Left cardiac atrium (tissue), 4 donors: Measurements from ENCODE around the gene CRYBA1. TPM values are rescaled to one million over a fixed set of nuclear protein-coding genes. Genes with fewer than 3 reads are reported as not detected.
"Not testable (repeated sequence)": the region's sequence is repeated elsewhere in the genome, so short reads cannot be mapped to it uniquely, and the experiment has no call there.

Experiments used
- ATAC-seq, 2 donors: fragments of 200-7000 bp; cut with Tn5 transposase; one replicate each; pipeline ENCODE4 v1.9.1; 2020; ENCODE audit warnings: mild to moderate bottlenecking in 2 of 2, moderate library complexity in 2 of 2
- DNase-seq: peaks from one replicate; pipeline ENCODE4 v3.0.0-alpha.2; 2020
- intact Hi-C, 2 donors: fragments of 100-400 bp; cut with DNase I; formaldehyde crosslinking; loops; one replicate each; pipeline versions ENCODE4 v1.14.1 to v1.15.1; 2022 to 2023
- total RNA-seq, 2 donors: library from RNA; stranded (reverse); fragmentation: NEBNext Ultra II Directional; extraction: Animal tissue kit (Norgen Biotek cat#: 25700); gene quantifications; one replicate each; pipeline ENCODE4 v1.2.1, GENCODE V29; 2021
- donor health status: DM: no; HTN: yes; CAD: no.
- donor health status: DM: no; HTN: yes; CAD: no; lungs with severe emphysema.
- donor health status: DM: yes; HTN: yes; CAD: no.
- donor health status: Dilated cardiomyopathy.

Gene CRYBA1
- total RNA-seq, 2 donors from 2014 or later = not detected

- ATAC-seq (no peak), DNase-seq (no peak)
- intact Hi-C loops = no loop called here
Measured at GRCh38 chr17:29233301-29233700, 13.4 kb upstream of the CRYBA1 start.

- intact Hi-C loops, DNase-seq, ATAC-seq: not testable (repeated sequence)
Measured at GRCh38 chr17:29234972-29235371, 11.7 kb upstream of the CRYBA1 start.

GRCh38 chr17:29235904-29236303 is 10.8 kb upstream of the CRYBA1 start:
- no peak for ATAC-seq
- no peak for DNase-seq
- intact Hi-C loops = no loop called here

GRCh38 chr17:29237476-29238132 is 9.1 kb upstream of the CRYBA1 start:
- ATAC-seq (peak in 1 of 2 donors; percentile 54), DNase-seq (no peak)
- intact Hi-C loops = no loop called here

GRCh38 chr17:29238133-29238850 is 8.4 kb upstream of the CRYBA1 start:
- peak in 1 of 2 donors; percentile 73 for ATAC-seq
- intact Hi-C loops = no loop called here
- DNase-seq = no peak

GRCh38 chr17:29240477-29240876 is 6.2 kb upstream of the CRYBA1 start:
- ATAC-seq = no peak

GRCh38 chr17:29240968-29241963 is 5.4 kb upstream of the CRYBA1 start:
- intact Hi-C loops = no loop called here
- peak; percentile 63 to 96 for ATAC-seq
- DNase-seq = peak; percentile 60

More at GRCh38 chr17:29240477-29240876, 6.2 kb upstream of the CRYBA1 start:
- intact Hi-C loops = no loop called here
- DNase-seq = no peak

GRCh38 chr17:29242051-29242450 is 4.6 kb upstream of the CRYBA1 start:
- no peak for DNase-seq
- intact Hi-C loops = no loop called here
- no peak for ATAC-seq

GRCh38 chr17:29242790-29243189 is 3.9 kb upstream of the CRYBA1 start:
- intact Hi-C loops = no loop called here
- ATAC-seq (no peak), DNase-seq (no peak)

- DNase-seq (no peak), ATAC-seq (no peak)
- intact Hi-C loops = no loop called here
Measured at GRCh38 chr17:29243792-29244191, 2.9 kb upstream of the CRYBA1 start.

- no peak for DNase-seq
- ATAC-seq = no peak
- intact Hi-C loops = no loop called here
Measured at GRCh38 chr17:29245401-29245800, 1.3 kb upstream of the CRYBA1 start.

- intact Hi-C loops = no loop called here
- no peak for ATAC-seq
- no peak for DNase-seq
Measured at GRCh38 chr17:29247219-29247618, 560 bp downstream of the CRYBA1 start.

- DNase-seq = no peak
- intact Hi-C loops = no loop called here
- no peak for ATAC-seq
Measured at GRCh38 chr17:29248845-29249244, 2.2 kb downstream of the CRYBA1 start.

GRCh38 chr17:29250666-29251065 is 4.0 kb downstream of the CRYBA1 start:
- intact Hi-C loops = no loop called here
- no peak for ATAC-seq
- no peak for DNase-seq

GRCh38 chr17:29251184-29251583 is 4.5 kb downstream of the CRYBA1 start:
- intact Hi-C loops = no loop called here
- no peak for DNase-seq
- no peak for ATAC-seq

GRCh38 chr17:29252101-29252791 is 5.6 kb downstream of the CRYBA1 start:
- no peak for ATAC-seq
- no peak for DNase-seq
- intact Hi-C loops = no loop called here

- ATAC-seq = no peak
- intact Hi-C loops = no loop called here
- DNase-seq = no peak
Measured at GRCh38 chr17:29253037-29253436, 6.4 kb downstream of the CRYBA1 start.

GRCh38 chr17:29255926-29256522 is 9.4 kb downstream of the CRYBA1 start:
- DNase-seq (no peak), ATAC-seq (no peak)
- intact Hi-C loops = no loop called here
